ENCODE results near the gene NPIPA8.
"Not testable (repeated sequence)": the region's sequence is repeated elsewhere in the genome, so short reads cannot be mapped to it uniquely, and the experiment has no call there.

The NPIPA8 gene

GRCh38 chr16:18336636-18337035, at the start of gene NPIPA8:
TSS of gene NPIPA8 (minus strand) at chr16:18336736. CDS start at chr16:18332662, 4,074 bp downstream.
- not testable (repeated sequence) for DNase-seq (ENCODE audit: low spot score)

- not testable (repeated sequence) for DNase-seq (ENCODE audit: low spot score)
These were observed 48.7 kb upstream of the NPIPA8 start for GRCh38 chr16:18385285-18385684.

- DNase-seq (ENCODE audit: low spot score), result not testable (repeated sequence)
These were observed 48.3 kb upstream of the NPIPA8 start for GRCh38 chr16:18384869-18385268.

- DNase-seq (ENCODE audit: low spot score), result not testable (repeated sequence)
These were observed 47.6 kb upstream of the NPIPA8 start for GRCh38 chr16:18384098-18384636.

GRCh38 chr16:18382696-18383095, 46.2 kb upstream of the NPIPA8 start:
- DNase-seq (ENCODE audit: low spot score), result not testable (repeated sequence)

GRCh38 chr16:18347742-18348141, 11.2 kb upstream of the NPIPA8 start:
- not testable (repeated sequence) for DNase-seq (ENCODE audit: low spot score)

GRCh38 chr16:18346993-18347392, 10.5 kb upstream of the NPIPA8 start:
- DNase-seq (ENCODE audit: low spot score), result not testable (repeated sequence)

- not testable (repeated sequence) for DNase-seq (ENCODE audit: low spot score)
These were observed 8.1 kb upstream of the NPIPA8 start for GRCh38 chr16:18344634-18345033.

- DNase-seq (ENCODE audit: low spot score), result not testable (repeated sequence)
These were observed 5.5 kb upstream of the NPIPA8 start for GRCh38 chr16:18341986-18342385.

GRCh38 chr16:18341417-18341960, 5.0 kb upstream of the NPIPA8 start:
- DNase-seq (ENCODE audit: low spot score), result not testable (repeated sequence)

- DNase-seq (ENCODE audit: low spot score), result not testable (repeated sequence)
These were observed 2.7 kb upstream of the NPIPA8 start for GRCh38 chr16:18339210-18339609.

- not testable (repeated sequence) for DNase-seq (ENCODE audit: low spot score)
These were observed 24.7 kb downstream of the NPIPA8 start for GRCh38 chr16:18311811-18312210.

GRCh38 chr16:18309159-18309558, 27.4 kb downstream of the NPIPA8 start:
- DNase-seq (ENCODE audit: low spot score), result not testable (repeated sequence)

- not testable (repeated sequence) for DNase-seq (ENCODE audit: low spot score)
These were observed 29.3 kb downstream of the NPIPA8 start for GRCh38 chr16:18307241-18307640.

- not testable (repeated sequence) for DNase-seq (ENCODE audit: low spot score)
These were observed 30.5 kb downstream of the NPIPA8 start for GRCh38 chr16:18306066-18306465.

GRCh38 chr16:18303059-18303706, 33.4 kb downstream of the NPIPA8 start:
- not testable (repeated sequence) for DNase-seq (ENCODE audit: low spot score)

GRCh38 chr16:18297714-18298113, 38.8 kb downstream of the NPIPA8 start:
- DNase-seq (ENCODE audit: low spot score), result not testable (repeated sequence)

GRCh38 chr16:18296931-18297330, 39.6 kb downstream of the NPIPA8 start:
- not testable (repeated sequence) for DNase-seq (ENCODE audit: low spot score)

GRCh38 chr16:18294371-18294770, 42.2 kb downstream of the NPIPA8 start:
- not testable (repeated sequence) for DNase-seq (ENCODE audit: low spot score)

GRCh38 chr16:18293337-18293956, 43.1 kb downstream of the NPIPA8 start:
- DNase-seq (ENCODE audit: low spot score), result not testable (repeated sequence)

GRCh38 chr16:18290959-18291358, 45.6 kb downstream of the NPIPA8 start:
- not testable (repeated sequence) for DNase-seq (ENCODE audit: low spot score)

GRCh38 chr16:18286342-18286741, 50.2 kb downstream of the NPIPA8 start:
- DNase-seq (ENCODE audit: low spot score), result not testable (repeated sequence)

- DNase-seq (ENCODE audit: low spot score), result not testable (repeated sequence)
These were observed 56.2 kb downstream of the NPIPA8 start for GRCh38 chr16:18280319-18280718.
